ENCODE data around the gene ATP13A4.

The ATP13A4 gene

DNA sequence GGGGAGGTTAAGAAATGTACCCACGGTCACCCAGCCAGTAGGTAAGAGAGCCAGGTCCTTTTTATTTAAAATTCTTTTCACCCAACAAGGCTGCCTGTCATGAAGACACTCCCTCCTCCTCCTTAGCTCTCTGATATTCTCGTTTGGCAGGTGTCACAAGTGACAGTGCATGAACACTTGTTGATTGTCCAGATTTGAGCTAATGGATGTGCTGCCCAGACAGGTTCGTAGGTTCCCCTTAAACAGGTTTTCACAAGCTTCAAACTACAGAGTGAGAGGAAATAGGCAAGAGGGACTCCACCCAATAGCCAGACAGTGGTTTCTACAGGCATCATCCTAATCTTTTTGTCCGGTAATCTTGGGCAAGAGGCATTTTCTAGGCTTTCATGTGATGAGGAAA lies 32.2 kb downstream of the ATP13A4 start:
- TF ChIP-seq RAD21 (IDR thresholded peaks at IDR 0.05; ENCODE audit: low read depth) (no peak), ZBTB7A (IDR thresholded peaks at IDR 0.05; ENCODE audit: low read depth) (no peak), TEAD4 (IDR thresholded peaks at IDR 0.05) (no peak), CREB1 (IDR thresholded peaks at IDR 0.05; ENCODE audit: low read depth) (no peak), TCF12 (IDR thresholded peaks at IDR 0.05; ENCODE audit: low read depth) (no peak), FOXM1 (IDR thresholded peaks at IDR 0.05; ENCODE audit: borderline replicate concordance, low read depth) (no peak), TAF1 (IDR thresholded peaks at IDR 0.05; ENCODE audit: low read depth) (no peak), YY1 (IDR thresholded peaks at IDR 0.05; ENCODE audit: low read depth) (no peak), EGR1 (IDR thresholded peaks at IDR 0.05) (no peak), EP300 (IDR thresholded peaks at IDR 0.05; ENCODE audit: borderline replicate concordance) (no peak), NFIC (IDR thresholded peaks at IDR 0.05) (no peak), CEBPB (IDR thresholded peaks at IDR 0.05) (no peak)
- TF ChIP-seq, protein P1, sequence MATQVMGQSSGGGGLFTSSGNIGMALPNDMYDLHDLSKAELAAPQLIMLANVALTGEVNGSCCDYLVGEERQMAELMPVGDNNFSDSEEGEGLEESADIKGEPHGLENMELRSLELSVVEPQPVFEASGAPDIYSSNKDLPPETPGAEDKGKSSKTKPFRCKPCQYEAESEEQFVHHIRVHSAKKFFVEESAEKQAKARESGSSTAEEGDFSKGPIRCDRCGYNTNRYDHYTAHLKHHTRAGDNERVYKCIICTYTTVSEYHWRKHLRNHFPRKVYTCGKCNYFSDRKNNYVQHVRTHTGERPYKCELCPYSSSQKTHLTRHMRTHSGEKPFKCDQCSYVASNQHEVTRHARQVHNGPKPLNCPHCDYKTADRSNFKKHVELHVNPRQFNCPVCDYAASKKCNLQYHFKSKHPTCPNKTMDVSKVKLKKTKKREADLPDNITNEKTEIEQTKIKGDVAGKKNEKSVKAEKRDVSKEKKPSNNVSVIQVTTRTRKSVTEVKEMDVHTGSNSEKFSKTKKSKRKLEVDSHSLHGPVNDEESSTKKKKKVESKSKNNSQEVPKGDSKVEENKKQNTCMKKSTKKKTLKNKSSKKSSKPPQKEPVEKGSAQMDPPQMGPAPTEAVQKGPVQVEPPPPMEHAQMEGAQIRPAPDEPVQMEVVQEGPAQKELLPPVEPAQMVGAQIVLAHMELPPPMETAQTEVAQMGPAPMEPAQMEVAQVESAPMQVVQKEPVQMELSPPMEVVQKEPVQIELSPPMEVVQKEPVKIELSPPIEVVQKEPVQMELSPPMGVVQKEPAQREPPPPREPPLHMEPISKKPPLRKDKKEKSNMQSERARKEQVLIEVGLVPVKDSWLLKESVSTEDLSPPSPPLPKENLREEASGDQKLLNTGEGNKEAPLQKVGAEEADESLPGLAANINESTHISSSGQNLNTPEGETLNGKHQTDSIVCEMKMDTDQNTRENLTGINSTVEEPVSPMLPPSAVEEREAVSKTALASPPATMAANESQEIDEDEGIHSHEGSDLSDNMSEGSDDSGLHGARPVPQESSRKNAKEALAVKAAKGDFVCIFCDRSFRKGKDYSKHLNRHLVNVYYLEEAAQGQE (IDR thresholded peaks at IDR 0.05; ENCODE audit: low read depth) = no peak
- TF ChIP-seq, protein P2, sequence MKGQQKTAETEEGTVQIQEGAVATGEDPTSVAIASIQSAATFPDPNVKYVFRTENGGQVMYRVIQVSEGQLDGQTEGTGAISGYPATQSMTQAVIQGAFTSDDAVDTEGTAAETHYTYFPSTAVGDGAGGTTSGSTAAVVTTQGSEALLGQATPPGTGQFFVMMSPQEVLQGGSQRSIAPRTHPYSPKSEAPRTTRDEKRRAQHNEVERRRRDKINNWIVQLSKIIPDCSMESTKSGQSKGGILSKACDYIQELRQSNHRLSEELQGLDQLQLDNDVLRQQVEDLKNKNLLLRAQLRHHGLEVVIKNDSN (IDR thresholded peaks at IDR 0.05) = no peak
- TF ChIP-seq, protein P3, sequence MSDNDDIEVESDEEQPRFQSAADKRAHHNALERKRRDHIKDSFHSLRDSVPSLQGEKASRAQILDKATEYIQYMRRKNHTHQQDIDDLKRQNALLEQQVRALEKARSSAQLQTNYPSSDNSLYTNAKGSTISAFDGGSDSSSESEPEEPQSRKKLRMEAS (IDR thresholded peaks at IDR 0.05) = no peak

DNA sequence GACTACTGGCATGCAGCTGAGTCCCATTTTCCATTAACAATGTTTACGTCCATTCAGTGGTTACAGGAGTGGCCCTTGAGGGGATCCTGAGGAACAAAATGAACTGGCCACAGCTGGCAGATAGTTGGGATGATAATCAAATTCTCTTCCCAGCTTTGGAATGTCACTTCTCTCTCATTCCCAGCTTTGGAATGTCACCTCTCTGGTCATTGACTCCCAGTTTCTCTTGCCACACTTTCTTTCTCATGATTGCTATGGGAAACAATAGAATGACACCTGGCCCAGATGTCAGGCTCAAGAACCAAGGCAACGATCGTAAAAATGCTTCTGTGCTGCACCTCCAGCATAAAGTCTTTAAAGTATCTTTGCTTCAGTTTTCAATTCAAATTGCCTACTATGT lies 34.0 kb downstream of the ATP13A4 start:
- TF ChIP-seq TAF1 (IDR thresholded peaks at IDR 0.05; ENCODE audit: low read depth) = no peak
- no peak for TF ChIP-seq EGR1 (IDR thresholded peaks at IDR 0.05)
- no peak for TF ChIP-seq CREB1 (IDR thresholded peaks at IDR 0.05; ENCODE audit: low read depth)
- TF ChIP-seq YY1 (IDR thresholded peaks at IDR 0.05; ENCODE audit: low read depth) = no peak
- no peak for TF ChIP-seq NFIC (IDR thresholded peaks at IDR 0.05)
- TF ChIP-seq, protein P1 (IDR thresholded peaks at IDR 0.05; ENCODE audit: low read depth) = no peak

DNA sequence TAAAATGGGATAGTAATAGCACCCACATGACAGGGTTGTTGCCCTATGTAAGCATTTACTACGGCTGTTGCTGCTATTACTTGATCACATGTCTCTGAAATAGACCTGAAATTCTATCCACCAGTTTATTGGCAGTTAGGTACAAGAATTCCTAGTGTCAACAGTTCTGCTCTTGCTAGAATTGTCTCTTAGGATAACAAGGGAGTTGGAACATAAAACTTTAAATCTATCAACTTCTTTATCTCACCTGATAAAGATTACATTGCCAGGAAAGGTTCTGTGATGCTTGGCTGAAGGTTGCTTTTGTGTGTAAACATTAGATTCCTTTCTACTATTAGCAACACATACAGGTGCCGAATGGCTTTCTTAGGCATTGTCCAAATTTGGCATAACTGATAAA lies 38.7 kb downstream of the ATP13A4 start:
- no peak for TF ChIP-seq TEAD4 (IDR thresholded peaks at IDR 0.05)

DNA sequence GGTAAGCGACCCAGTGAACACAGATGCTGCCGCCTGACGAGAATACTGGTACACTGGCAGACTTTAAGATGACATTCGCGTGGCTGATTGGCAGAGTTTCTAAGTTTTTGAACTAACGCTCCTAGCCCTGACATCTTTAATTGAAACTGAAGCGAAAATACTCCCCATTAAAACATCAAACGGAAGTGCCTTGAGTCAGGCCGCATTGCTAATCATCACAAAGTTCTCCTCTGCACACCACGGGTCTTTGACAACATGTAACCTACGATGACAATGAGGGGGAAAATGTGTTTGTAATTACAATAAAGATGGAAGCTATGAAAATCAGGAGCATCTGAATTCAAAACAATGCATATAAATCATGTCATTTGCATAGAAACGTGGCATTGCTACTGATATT lies 44.5 kb downstream of the ATP13A4 start:
- TF ChIP-seq RAD21 (IDR thresholded peaks at IDR 0.05; ENCODE audit: low read depth) (no peak), CREB1 (IDR thresholded peaks at IDR 0.05; ENCODE audit: low read depth) (no peak)

DNA sequence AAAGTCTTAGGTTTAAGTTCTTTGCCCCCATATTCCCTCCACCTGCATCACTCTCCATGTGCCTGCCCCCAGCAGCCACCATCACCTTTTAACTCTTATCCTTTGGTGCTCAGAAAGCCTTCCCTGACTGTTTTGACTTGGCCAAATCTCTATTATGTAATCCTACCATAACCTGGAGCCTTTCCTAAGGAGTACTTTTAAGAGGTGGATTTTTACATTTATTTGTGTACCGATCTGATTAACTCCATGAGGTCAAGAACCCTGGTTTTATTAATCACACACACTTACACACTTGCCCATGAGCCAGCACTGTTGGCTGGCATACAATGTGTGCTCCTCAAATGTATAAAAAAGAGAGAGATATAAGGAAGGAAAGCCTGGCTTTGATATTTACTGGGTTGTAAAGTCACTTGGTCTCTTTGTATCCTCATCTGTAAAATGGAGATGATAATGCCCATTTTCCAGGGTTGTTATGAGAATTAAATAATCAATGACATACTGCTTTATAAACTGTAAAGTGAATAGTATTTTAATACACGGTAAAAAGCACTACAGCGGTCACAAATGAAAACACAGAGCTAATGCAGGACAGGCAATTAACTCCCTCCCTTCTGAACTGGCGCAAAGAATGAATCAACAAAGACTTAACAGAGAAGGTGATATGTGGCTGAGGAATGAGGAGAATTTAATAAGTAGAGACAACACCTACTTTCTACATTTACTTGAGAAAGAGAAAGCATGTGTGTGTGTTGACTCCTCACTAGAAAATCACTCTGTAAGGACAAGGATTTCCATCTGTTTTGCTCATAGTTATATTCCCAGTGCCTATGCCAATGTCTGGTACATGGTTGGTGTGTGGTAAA lies 45.4 kb downstream of the ATP13A4 start:
- TF ChIP-seq RAD21 (IDR thresholded peaks at IDR 0.05; ENCODE audit: low read depth) = no peak

DNA sequence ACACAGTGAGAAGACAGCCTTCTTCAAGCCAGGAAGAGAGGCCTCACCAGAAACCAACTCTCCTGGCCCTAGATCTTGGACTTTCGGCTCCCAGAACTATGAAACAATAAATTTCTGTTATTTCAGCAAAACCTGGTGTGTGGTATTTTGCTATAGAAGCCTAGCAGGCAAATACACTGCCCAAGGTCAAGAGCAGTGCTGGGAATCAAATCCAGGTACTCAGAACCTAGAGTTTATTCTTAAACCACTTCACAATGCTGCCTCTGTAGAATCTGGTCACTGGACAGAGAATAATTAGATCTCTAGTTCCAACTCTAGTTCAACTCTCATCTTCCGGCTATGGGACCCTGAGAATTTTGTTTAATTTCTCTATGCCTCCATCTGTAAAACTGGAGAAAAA lies 46.6 kb downstream of the ATP13A4 start:
- TF ChIP-seq YY1 (IDR thresholded peaks at IDR 0.05; ENCODE audit: low read depth) = no peak
- no peak for TF ChIP-seq TCF12 (IDR thresholded peaks at IDR 0.05; ENCODE audit: low read depth)
- TF ChIP-seq CEBPB (IDR thresholded peaks at IDR 0.05) = no peak
- TF ChIP-seq, protein P2 (IDR thresholded peaks at IDR 0.05) = no peak
- TF ChIP-seq FOXM1 (IDR thresholded peaks at IDR 0.05; ENCODE audit: borderline replicate concordance, low read depth) = no peak
- TF ChIP-seq TAF1 (IDR thresholded peaks at IDR 0.05; ENCODE audit: low read depth) = no peak
- no peak for TF ChIP-seq CREB1 (IDR thresholded peaks at IDR 0.05; ENCODE audit: low read depth)
- TF ChIP-seq EGR1 (IDR thresholded peaks at IDR 0.05) = no peak

DNA sequence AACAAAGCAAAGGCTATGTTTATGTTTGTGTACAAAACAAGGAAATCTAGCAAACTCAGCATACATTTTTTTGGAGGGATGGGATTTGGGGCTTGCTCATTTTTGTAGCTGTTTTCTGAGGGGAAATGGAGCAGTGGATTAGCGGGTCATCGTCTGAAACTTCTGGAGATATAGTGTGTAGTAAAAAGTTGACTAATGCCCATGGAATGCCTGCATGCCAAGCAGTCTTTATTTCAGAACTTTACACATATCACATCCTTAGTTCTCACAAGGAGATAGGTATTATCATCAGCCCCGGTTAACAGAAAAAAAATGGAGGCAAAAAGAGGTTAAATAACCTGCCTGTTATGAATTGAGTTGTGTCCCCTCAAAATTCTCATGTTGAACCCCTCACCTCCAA lies 47.1 kb downstream of the ATP13A4 start:
- TF ChIP-seq, protein P1 (IDR thresholded peaks at IDR 0.05; ENCODE audit: low read depth) = no peak
- TF ChIP-seq EGR1 (IDR thresholded peaks at IDR 0.05) (no peak), NFIC (IDR thresholded peaks at IDR 0.05) (no peak), TAF1 (IDR thresholded peaks at IDR 0.05; ENCODE audit: low read depth) (no peak), TCF12 (IDR thresholded peaks at IDR 0.05; ENCODE audit: low read depth) (no peak), CEBPB (IDR thresholded peaks at IDR 0.05) (no peak), YY1 (IDR thresholded peaks at IDR 0.05; ENCODE audit: low read depth) (no peak), ZBTB7A (IDR thresholded peaks at IDR 0.05; ENCODE audit: low read depth) (no peak), RAD21 (IDR thresholded peaks at IDR 0.05; ENCODE audit: low read depth) (no peak), CREB1 (IDR thresholded peaks at IDR 0.05; ENCODE audit: low read depth) (no peak), FOXM1 (IDR thresholded peaks at IDR 0.05; ENCODE audit: borderline replicate concordance, low read depth) (no peak), TEAD4 (IDR thresholded peaks at IDR 0.05) (no peak), EP300 (IDR thresholded peaks at IDR 0.05; ENCODE audit: borderline replicate concordance) (no peak)
- TF ChIP-seq, protein P3 (IDR thresholded peaks at IDR 0.05) = no peak
- TF ChIP-seq, protein P2 (IDR thresholded peaks at IDR 0.05) = no peak

Data from Ishikawa (cell line).